Measurements from ENCODE around the gene PCID2.

PCID2 gene

GRCh38 chr13:113195360-113195759 is 13.1 kb downstream of the PCID2 start:
- no peak for TF ChIP-seq CTCF (conservative IDR thresholded peaks at IDR 0.05)
- TF ChIP-seq ZFX (IDR thresholded peaks at IDR 0.05) = no peak
- H3K27ac ChIP-seq = peak overlapping the region; percentile 83

GRCh38 chr13:113192902-113193301 is 15.6 kb downstream of the PCID2 start:
- TF ChIP-seq ZFX (IDR thresholded peaks at IDR 0.05) (no peak), CTCF (conservative IDR thresholded peaks at IDR 0.05) (no peak)
- no peak overlapping the region for H3K27ac ChIP-seq

GRCh38 chr13:113192279-113192678 is 16.2 kb downstream of the PCID2 start:
- no peak for TF ChIP-seq ZFX (IDR thresholded peaks at IDR 0.05)
- TF ChIP-seq CTCF (conservative IDR thresholded peaks at IDR 0.05) = no peak
- no peak overlapping the region for H3K27ac ChIP-seq

- H3K27ac ChIP-seq = no peak overlapping the region
Measured at GRCh38 chr13:113190181-113190580, 18.3 kb downstream of the PCID2 start.

GRCh38 chr13:113187883-113188665 is 20.4 kb downstream of the PCID2 start:
- TF ChIP-seq CTCF (conservative IDR thresholded peaks at IDR 0.05) (no peak), ZFX (IDR thresholded peaks at IDR 0.05) (no peak)
- H3K27ac ChIP-seq = no peak overlapping the region

More at GRCh38 chr13:113190181-113190580, 18.3 kb downstream of the PCID2 start:
- TF ChIP-seq ZFX (IDR thresholded peaks at IDR 0.05) = no peak
- TF ChIP-seq CTCF (conservative IDR thresholded peaks at IDR 0.05) = no peak

GRCh38 chr13:113187263-113187669 is 21.2 kb downstream of the PCID2 start:
- TF ChIP-seq CTCF (conservative IDR thresholded peaks at IDR 0.05) (no peak), ZFX (IDR thresholded peaks at IDR 0.05) (no peak)
- no peak overlapping the region for H3K27ac ChIP-seq

GRCh38 chr13:113186061-113186900 is 22.2 kb downstream of the PCID2 start:
- no peak overlapping the region for H3K27ac ChIP-seq
- TF ChIP-seq ZFX (IDR thresholded peaks at IDR 0.05) = no peak
- TF ChIP-seq CTCF (conservative IDR thresholded peaks at IDR 0.05) = no peak
